Measurements from ENCODE around the gene HIPK2. TPM values are rescaled to one million over a fixed set of nuclear protein-coding genes. Genes with fewer than 3 reads are reported as not detected.
A peak's percentile ranks its signal among the peaks of the same experiment; 100 is the strongest.

The HIPK2 gene
- total RNA-seq, 6 experiments from 2014 or later: 48.5 to 68.0 (median 59.6) TPM

DNA sequence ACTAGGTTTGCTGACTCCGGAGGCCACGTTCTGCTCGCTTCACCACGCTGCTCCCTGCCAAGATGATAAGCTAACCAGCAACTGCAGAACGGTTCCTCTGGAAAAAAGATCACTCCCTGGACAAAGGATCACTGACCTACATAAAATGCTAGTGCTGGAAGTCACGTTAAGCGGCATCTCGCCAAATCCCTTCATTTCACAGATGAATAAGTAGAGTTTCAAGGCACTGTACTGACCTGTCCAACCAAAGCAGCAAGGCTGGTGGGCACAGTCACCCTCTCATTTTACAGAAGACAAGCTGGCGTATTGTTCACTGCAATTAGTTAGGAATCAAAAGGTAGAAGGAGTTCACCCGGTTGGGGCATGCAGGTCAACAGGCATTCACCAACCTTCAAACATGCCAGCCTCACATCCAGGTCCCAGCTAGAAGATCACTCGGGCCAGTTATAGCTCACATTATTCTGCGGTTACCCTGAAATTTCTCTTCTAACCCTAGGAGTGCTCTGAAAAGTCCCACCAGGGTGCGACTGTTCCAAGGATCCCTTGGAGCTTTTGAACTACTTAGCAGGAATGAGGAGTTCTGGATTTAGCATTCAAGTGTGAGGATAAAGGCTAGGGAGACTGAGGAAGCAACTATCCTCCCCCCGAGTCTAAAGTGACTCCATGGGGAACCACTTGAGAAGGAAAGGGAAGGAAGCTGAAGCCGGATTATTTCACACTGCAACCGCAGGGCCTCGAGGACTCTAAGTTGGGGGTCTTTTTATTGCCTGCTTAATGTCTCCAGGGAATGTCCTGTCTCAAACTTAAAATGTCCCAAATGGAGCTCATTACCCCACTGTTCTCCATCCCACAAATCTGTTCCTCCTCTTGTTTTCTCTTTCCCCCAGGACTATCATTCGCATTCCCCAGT, 32.8 kb downstream of the HIPK2 start:
- intact Hi-C loops (cut with DNase I): no loop called here
- Histone ChIP-seq H3K27me3 (no peaks in the 10 kb centered on the region), H3K9me3 (no peaks in the 10 kb centered on the region), H3K36me3 (no peaks in the 10 kb centered on the region), H3K4me3 (no peak overlapping the region), H3K4me1 (peaks cover 2 to 96% (median 38%) of the 10 kb centered on the region in 4 donors), H3K27ac (peak overlapping the region; percentile 73 to 80 (median 78))
- WGBS (ENCODE audit: insufficient coverage, low coverage, low lambda C conversion rate, missing lambda C conversion rate): 12% methylated on average over 14 of the region's 18 CpGs
- TF ChIP-seq, protein P1, sequence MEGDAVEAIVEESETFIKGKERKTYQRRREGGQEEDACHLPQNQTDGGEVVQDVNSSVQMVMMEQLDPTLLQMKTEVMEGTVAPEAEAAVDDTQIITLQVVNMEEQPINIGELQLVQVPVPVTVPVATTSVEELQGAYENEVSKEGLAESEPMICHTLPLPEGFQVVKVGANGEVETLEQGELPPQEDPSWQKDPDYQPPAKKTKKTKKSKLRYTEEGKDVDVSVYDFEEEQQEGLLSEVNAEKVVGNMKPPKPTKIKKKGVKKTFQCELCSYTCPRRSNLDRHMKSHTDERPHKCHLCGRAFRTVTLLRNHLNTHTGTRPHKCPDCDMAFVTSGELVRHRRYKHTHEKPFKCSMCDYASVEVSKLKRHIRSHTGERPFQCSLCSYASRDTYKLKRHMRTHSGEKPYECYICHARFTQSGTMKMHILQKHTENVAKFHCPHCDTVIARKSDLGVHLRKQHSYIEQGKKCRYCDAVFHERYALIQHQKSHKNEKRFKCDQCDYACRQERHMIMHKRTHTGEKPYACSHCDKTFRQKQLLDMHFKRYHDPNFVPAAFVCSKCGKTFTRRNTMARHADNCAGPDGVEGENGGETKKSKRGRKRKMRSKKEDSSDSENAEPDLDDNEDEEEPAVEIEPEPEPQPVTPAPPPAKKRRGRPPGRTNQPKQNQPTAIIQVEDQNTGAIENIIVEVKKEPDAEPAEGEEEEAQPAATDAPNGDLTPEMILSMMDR (IDR thresholded peaks at IDR 0.05): no peak
- no peak for TF ChIP-seq POLR2A (IDR thresholded peaks at IDR 0.05)
- ATAC-seq: peak; percentile 30 to 58 (median 38)
- peak; percentile 79 to 88 (median 86) for DNase-seq

GRCh38 chr7:139743967-139744767, 33.6 kb downstream of the HIPK2 start:
- intact Hi-C loops (cut with DNase I): no loop called here

GRCh38 chr7:139743267-139743966, 34.4 kb downstream of the HIPK2 start:
- Histone ChIP-seq H3K27me3 (no peaks in the 10 kb centered on the region), H3K36me3 (no peaks in the 10 kb centered on the region), H3K4me1 (peaks cover 2 to 99% (median 42%) of the 10 kb centered on the region in 4 donors), H3K9me3 (no peaks in the 10 kb centered on the region), H3K27ac (peak overlapping the region in 2 of 3 donors; percentile 73 to 78), H3K4me3 (no peak overlapping the region)
- no peak for DNase-seq
- no peak for TF ChIP-seq POLR2A (IDR thresholded peaks at IDR 0.05)
- TF ChIP-seq, protein P1 (IDR thresholded peaks at IDR 0.05): no peak
- 31% methylated on average over 1 of the region's 2 CpGs for WGBS (ENCODE audit: insufficient coverage, low coverage, low lambda C conversion rate, missing lambda C conversion rate)
- intact Hi-C loops (cut with DNase I): no loop called here
- ATAC-seq: no peak

More at GRCh38 chr7:139743967-139744767, 33.6 kb downstream of the HIPK2 start:
- no peak for ATAC-seq
- no peak for DNase-seq
- WGBS (ENCODE audit: insufficient coverage, low coverage, low lambda C conversion rate, missing lambda C conversion rate): 31% methylated on average over 8 of the region's 10 CpGs
- Histone ChIP-seq H3K27ac (peak overlapping the region; percentile 28 to 78 (median 73)), H3K4me3 (no peak overlapping the region), H3K9me3 (no peaks in the 10 kb centered on the region), H3K27me3 (no peaks in the 10 kb centered on the region), H3K36me3 (no peaks in the 10 kb centered on the region), H3K4me1 (peaks cover 2 to 97% (median 42%) of the 10 kb centered on the region in 4 donors)
- TF ChIP-seq, protein P1 (IDR thresholded peaks at IDR 0.05): no peak
- no peak for TF ChIP-seq POLR2A (IDR thresholded peaks at IDR 0.05)

DNA sequence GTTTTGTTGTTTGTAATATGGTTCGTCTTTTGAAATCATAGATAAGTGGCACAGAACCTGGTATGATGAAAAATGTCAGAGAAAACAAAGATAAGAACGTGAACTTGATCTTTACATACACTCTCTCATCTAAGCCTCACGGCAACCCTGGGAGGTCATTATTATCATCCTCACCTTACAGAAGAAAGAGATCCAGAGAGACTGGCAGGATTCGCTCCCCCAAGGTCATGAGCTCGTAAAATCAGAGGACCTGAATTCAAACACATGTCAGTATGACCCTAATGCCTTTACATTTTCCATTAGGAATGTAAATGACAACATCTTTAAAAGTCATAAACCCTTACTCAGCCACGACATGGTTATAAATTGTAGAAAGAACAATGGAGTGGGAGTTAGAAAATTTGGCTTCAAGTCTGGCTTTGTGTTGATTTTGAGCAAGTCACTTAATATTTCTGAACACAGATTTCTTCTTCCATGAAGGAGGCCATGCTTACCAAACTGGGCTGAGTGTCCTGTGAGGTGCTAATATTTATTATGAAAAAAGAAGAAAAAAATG, 35.9 kb downstream of the HIPK2 start:
- TF ChIP-seq POLR2A (IDR thresholded peaks at IDR 0.05): no peak
- TF ChIP-seq, protein P1 (IDR thresholded peaks at IDR 0.05): no peak
- Histone ChIP-seq H3K4me1 (peaks cover 2 to 99% (median 38%) of the 10 kb centered on the region in 4 donors), H3K27me3 (no peaks in the 10 kb centered on the region), H3K27ac (peak overlapping the region; percentile 65 to 84 (median 78)), H3K4me3 (no peak overlapping the region), H3K36me3 (no peaks in the 10 kb centered on the region), H3K9me3 (no peaks in the 10 kb centered on the region)
- WGBS (ENCODE audit: insufficient coverage, low coverage, low lambda C conversion rate, missing lambda C conversion rate): 22% methylated on average over 6 of the region's 6 CpGs
- DNase-seq: no peak
- ATAC-seq: no peak
- intact Hi-C loops (cut with DNase I): no loop called here
